Fibroblast of peridontal ligament (primary cell): ENCODE measurements around the gene PRKG1.
"Not testable (repeated sequence)": the region's sequence is repeated elsewhere in the genome, so short reads cannot be mapped to it uniquely, and the experiment has no call there.

Experiments
- DNase-seq: peaks from one replicate; pipeline ENCODE4 v3.0.0-alpha.2; 2010; ENCODE audit errors: extremely low read depth

Gene PRKG1

DNA sequence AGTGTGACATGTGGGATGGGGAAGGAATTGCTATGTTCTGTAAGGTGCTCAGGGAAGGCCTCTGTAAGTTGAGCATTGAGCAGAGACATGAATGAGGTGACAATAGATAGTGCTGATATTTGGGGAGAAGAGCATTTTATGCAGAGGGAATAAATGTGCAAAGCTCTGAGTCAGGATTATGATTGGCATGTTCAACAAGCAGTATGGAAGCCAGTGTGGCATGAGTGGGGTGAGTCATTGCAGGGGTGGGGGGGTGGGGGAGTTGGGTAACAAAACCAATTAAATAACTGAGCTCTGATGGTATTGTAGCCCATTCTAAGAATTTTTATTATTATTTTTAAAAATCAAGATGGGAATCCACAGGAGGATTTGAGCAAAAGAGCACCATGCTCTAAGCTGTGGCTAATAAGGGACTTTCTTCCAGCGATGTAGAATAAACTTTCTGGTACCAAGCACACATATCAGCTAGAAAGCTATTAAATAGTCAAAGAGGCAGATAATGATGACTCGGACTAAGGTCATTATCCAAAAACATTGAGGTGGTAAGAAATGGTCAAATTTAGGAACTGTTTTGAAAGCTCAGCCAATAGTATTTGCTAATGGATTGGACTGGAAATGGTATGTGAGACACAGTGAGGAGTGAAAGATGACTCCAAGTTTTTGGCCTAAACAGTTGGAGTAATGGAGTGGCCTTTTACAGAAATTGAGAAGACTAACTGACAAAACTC, 96.4 kb downstream of the PRKG1 start:
- DNase-seq = peak; percentile 52

DNA sequence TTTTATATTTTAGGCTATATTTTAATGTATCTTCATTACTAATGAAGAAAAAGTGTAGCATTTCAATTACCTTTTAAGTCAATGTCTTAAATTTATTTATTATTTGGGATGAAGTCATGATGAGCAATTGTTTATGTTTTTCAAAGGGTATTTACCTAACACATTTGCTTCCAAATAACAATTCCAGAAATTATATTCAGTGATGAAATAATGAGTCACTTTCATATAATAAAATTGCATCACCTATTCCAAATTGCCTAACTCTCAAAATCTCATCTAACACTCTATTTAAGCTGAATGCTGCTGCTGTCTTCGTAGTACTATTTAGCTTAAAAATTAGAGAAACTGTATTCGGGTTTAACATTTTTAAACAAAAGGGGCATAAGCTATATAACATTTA, 97.7 kb downstream of the PRKG1 start:
- peak; percentile 52 for DNase-seq

DNA sequence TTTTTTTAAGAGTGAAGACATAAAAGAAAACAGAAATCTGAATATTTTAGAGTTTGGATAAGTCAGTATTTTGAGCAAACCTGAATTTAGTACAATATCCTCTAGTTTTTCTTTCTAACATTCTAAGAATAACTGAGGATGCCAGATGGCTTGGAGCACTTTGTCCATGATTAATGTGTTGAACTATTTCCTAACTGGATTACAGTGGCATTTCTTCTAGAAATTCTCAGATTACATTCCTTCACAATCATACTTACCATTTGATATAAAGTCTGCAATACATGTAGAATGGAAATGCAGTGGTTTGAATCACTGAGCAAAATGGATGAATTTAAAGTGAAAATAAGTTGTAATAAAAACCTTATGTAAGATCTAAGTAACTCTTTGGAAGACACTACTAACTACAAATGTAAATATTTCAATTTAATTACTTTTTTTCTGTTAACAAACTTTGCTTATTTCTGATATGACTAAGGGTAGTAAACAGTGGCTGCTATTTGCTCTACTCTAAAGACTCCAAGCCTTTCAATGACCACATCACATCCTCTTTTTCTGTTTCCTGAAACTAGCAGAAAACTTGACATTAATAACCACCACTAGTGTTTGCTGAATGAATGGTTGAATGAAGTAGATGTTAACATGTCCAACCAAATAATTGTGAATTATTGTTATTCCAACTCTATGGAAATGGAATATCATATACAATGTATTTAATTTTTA, 102.8 kb downstream of the PRKG1 start:
- DNase-seq = peak; percentile 94

DNA sequence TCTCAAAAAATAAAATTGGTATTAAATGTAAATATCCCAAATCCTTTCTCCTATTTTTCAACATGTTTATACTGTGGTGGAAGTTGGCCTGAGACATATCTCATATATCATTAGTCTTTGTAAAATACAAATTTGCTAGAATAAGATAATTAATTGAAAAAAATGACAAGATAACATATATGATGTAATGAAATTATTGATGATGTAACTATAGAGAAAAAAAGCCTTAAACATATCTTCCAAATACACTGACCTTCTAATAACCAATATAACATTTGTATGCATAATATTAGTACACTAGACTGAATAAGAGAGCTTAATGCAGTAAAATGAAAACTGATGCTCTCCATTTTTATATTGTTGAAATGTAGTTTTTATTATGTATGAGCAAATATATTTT, 104.3 kb downstream of the PRKG1 start:
- DNase-seq = no peak

DNA sequence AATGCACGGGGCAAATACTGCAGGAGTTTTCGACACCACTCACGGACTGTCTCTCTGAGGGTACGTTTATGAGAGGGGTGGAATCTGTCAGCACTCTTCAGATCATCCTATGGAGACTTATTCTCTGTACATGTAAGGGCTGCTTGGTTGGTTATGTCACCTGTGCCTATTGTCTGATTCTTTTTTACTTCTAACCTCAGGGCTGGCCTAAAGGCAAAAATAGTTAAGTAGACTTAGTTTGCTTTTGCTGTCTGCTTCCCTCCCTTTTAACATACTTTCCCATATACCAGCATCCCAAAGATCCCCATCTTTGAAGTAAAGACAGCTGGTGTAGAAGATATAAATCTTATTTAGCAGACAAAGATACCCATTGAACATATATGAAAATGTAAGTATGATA, 105.9 kb downstream of the PRKG1 start:
- DNase-seq = no peak

DNA sequence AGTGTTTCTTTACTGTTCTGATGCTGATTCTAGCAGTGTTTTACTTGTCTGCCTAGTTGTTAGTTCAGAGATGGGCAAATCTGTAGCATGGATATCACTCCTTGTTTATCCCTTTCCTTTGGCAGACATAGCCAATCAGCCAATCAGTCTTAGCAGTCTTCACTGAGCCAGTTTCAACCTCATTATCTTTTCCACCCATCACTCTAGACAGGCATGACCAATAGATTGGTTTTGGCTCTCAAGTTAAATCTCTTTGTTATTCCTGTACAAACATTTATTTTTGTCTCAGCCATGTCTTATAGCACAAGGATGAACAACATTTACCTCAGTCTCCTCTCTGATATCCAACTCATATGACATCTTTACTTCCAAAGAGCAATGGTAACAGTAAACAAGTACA, 109.5 kb downstream of the PRKG1 start:
- DNase-seq = no peak

DNA sequence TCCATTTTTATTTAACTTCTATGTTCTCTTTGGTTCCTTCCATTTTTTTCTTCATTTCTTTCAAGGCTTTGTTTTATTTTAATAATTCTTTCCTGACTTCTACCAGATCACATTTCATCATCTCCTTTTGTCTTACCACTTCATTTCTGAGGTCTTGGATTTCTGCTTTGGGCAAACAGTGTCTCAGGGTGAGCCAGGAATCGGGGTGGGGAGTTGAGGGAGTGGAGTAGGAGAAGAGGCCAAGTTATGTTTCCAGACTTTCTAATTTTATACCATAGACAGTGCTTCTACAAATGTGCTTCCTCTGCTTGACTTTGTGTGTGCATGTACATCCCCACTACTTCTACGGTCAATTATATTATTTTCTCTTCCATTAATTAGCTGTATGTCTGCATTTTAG, 112.1 kb downstream of the PRKG1 start:
- DNase-seq = peak; percentile 69

DNA sequence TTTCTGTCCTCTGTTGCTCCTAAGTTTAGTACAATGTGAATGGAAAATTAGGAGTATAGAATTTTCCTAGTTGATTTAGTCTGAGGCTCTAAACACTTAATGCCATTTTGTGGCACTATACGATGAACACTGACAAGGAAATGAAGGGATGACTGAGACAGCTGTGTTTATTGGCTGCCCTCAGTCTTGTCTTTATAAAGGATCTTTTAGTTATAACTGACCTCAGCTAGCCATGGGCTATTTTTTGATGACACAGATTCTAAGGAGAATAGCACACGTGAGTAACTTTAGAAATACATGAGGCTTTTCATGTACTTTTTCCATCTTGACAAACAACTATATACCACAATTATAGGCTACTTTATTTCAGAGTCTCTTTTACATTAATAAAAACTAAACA, 113.7 kb downstream of the PRKG1 start:
- no peak for DNase-seq

DNA sequence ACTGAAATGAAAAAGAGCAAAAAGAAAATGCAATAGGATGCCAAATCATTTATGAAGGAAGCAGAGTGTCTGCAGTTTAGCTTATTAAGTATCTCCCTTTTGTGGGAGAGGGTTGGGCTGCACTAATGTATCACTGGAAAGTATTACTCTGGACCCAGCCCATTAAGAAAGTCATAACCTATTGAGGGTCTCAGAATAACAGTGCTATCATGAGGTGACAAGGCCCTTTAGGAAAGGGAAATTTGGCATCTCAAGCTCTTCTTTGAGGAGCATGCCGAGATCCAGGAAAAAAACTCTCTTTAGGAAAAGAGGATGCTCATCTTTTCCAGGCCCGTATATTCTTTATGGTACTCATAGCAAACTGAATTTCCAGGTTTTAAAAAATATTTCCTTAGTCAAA, 114.6 kb downstream of the PRKG1 start:
- DNase-seq = no peak

DNA sequence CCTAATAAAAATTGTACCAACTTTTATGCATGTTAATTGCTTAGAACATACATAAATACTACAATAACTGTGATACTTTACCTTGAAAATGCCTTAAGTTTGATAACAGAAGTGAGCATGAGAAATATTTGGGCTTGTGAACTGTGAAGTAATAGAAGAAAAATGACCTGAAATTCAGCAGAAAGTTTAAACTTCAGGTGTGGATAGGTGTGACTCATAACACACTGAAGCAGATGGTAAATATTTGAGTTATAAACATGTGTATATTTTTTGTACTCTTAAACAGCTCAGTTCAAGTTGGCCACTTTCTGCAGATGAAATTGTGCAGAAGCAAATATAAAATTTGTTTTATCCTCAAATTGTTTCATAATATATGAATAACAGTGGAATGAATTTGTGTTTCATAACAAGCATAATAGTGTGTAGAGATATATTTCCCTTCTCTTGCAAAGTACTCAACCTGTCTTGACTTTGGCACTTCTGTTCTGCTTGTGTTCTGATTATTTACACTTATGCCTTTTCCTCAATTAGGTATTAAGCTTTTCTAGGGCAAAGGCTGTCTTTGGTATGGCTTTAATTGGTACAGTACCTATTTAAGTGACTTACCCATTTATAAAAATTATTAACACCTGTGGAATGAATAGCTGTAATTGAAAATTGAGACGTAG, 122.4 kb downstream of the PRKG1 start:
- no peak for DNase-seq

DNA sequence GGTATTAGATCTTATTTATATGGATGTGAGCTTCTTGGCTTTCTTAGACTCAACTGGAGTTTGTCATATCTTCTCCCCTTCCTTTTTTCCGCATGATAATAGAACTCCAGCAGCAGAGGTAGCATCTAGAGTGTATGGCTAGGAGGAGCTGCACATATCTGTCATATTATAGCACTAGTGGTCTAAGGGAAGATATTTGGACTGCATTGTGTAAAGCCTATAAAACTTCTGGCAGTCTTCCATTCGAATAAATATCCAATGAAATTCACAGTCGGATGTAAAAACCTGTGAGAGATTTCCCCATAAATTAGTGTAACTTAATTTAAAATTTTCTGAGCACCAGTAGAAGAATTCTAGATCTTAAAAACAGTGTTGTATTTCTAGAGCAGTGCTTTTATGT, 123.9 kb downstream of the PRKG1 start:
- no peak for DNase-seq

DNA sequence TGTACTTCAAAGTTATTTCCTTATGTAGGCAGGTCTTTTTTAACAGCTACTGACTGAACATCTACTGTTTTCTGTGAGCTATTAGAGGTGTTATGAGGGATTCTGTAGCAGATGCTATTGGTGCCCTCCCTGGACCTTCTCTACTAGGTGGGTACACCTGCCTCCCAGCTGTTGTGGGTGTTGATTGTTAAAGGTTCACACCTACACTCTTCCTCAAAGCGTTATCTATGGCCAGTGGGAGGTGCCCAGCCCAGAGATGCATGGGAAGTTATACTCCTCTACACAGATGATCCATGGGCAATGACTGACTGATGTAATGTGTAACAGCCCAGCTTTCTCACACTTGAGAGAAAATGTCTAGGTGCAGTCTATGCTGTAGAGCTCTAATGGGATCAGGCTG, 127.7 kb downstream of the PRKG1 start:
- DNase-seq = no peak

DNA sequence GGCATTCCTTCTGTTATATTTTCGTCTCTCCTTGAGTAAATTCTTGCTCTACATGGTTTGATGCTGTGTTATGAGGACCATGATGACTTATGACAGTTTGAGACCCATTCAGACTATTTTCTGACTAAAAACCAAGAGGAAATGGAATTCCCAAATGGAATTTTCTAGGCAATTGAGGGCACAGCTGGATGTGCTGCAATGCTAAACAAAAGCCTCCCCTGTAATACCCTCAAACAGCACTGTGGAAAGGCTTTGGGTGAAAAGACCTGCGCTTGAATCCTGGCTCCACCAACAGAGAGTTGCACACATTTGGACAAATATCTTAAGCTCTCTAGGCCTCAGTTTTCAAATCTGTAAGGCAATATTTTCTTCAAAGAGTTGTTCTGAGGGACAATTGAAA, 129.1 kb downstream of the PRKG1 start:
- no peak for DNase-seq

DNA sequence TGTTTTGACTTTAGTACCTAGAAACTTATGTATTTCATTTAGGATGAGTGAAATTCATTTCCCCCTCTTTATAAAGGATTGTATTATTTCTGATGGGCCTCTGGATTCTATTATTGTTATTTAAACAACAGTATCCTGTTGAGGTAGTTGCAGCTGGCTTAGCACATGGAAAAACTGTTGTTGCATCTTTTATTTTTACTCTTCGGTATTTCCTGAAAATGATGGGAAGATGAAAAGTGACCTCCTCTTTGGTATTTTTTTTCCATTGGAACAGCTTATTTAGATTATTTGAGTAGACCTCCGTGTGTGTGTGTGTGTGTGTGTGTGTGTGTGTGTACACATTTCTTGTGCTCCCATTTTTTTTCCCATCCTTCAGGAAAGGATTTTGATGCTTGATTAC, 129.8 kb downstream of the PRKG1 start:
- DNase-seq = peak; percentile 34

DNA sequence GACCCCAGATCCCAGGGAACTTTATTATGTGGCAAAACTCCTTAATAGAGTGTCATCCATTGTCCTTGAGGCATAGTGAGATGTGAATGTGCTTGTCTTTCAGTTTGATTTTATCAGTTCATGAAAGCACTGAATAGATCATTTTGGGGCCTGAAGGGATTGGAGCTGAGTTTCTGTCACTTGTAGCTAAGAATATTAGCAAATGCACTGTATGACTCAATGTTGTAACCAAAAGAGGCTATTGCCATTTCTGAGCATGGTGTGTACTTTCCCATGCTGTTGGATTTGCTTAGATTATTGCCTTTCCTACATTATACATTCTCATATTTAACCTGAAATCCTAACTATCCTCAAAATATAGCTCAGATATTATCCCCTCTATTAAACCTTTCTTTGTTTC, 130.4 kb downstream of the PRKG1 start:
- DNase-seq = no peak

DNA sequence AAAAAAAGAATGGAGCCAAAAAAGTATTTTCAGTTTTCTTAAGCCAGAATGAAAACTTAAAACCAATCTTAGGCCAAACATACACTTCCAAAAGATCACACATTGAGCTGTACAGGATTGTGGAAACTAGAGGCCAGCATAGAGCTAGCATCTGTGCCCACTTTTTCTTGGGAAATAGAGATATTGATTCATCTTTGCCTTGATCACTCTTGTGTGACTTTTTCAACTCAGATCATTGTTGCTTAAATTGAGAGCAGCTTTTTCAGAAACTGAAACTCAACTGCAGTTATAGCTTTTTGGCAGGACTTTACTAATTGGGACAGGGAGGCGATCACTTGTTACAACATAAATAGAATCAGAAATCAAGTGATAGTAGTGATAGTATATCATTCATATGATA, 132.2 kb downstream of the PRKG1 start:
- DNase-seq = peak; percentile 80

DNA sequence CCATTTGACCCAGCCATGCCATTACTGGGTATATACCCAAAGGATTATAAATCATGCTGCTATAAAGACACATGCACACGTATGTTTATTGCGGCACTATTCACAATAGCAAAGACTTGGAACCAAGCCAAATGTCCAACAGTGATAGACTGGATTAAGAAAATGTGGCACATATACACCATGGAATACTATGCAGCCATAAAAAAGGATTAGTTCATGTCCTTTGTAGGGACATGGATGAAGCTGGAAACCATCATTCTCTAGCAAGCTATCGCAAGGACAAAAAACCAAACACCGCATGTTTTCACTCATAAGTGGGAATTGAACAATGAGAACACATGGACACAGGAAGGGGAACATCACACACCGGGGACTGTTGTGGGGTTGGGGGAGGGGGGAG, 138.7 kb downstream of the PRKG1 start:
- DNase-seq = not testable (repeated sequence)

DNA sequence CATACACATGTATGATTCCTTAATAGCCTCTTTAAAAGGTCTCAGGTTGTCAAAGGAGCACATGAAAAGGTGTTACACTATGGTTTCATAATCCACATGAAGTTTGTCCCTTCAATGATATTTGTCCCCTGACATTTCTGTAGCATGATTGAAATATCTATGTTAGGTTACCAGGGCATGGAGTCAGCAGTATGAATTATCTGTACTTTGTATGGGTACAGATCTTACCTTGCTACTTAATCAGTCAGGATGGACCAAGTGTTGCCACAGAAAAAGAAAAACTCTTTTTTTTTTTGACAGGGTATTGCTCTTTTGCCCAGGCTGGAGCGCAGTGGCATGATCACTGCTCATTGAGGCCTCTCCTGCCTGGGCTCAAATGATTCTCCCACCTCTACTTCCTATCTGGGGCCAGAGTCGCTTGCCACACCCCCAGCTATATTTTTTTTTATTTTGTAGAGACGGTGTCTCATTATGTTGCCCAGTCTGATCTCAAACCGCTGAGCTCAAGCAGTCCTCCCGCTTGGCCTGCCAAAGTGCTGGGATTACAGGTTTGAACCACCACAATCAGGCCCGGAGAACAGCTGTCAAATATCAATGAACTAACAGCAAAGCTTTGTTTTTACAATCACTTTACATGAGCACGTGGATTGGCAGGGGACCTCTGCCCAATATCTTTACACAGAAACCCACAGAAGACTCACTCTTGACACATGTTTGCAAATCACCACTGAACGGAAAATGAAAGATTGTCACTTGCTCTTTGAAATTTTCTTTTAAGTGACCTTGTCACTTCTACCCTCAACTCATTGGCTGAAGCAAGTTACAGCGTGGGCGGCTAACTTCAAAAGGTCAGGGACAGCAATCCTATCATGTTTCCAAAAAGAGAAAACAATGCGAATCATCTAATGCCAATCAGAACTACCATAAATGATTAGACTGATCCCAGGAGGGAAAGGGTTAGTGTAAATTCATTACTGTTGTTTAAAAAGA, 140.2 kb downstream of the PRKG1 start:
- DNase-seq = peak; percentile 53

DNA sequence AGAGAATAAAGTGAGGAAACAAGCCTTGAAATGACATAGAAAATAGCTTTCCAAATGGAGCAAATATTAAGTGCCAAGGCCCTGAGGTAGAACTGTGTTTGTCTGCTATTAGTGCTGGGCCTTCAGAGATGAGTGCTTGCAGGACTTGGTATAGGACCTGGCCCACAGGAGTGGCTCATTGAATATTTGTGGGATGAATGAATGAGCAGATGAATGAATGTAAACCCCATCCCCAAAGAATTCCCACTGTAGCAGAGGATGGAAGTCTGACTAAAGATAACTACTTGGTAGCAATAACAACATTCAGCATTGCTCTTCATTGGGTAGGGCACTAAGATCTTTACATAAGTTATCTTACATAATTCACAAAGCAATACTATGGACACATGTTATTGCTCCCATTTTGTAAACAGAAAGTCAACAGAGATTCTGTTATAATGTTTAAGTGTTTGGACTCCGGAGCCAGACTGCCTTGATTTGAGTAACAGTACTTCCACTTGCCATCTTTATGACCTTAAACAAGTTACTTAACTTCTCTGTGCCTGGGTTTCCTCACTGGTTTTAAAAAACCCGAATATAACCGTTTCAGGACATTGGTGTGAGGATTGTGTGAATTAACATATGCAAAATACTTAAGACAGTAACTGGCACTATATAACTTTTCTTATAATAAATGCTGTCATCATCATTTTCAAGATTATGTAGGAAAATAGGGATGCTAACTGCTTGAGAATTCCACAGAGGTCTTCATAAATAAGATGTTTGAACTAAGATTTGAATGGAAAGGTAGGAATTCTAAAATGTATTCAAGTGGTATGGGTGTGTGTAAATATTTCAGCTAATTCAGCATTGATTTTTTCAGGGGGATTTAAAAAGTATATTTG, 141.9 kb downstream of the PRKG1 start:
- DNase-seq = peak; percentile 48

DNA sequence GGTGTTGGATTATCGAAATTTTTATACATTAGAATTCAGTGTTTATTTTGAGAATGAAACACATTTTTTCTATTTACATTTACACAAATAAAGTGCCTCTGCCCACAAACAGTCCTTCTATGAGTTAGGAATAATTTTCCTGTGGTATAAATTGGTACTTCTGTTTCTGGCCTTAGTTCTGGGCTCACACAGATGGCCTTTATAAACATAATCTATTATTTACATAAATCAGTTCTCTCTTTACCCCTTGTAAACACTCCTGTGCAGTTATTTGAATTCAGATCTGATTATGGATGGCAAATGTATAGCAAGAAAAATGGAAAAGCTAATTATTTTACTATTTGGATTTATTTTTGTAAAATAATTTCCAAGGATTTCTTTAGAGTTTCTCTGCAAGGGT, 143.2 kb downstream of the PRKG1 start:
- peak; percentile 49 for DNase-seq

DNA sequence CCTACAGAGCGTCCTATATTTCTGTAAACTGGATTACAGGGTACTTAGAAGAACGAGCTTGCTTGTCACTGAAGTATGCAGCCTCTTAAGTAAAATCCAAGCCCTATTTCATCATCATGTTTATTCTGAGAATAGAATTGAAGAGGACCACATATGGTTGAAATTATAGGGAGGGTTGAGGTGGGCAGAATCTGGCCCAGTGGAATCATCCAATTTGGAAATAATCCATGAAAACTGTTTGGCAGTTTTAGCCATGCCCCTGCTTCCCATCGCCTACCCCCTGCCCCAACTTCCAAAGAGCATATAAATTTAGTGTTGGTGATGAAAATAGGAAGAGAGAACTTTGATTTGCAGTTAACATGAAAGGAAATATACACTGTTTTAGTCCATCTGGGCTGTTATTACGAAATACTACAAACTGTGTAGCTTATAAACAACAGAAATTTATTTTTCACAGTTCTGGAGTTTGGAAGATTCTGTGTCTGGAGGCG, 150.4 kb downstream of the PRKG1 start:
- peak; percentile 97 for DNase-seq
